ENCODE results near the gene CDC42BPG. TPM values are rescaled to one million over a fixed set of nuclear protein-coding genes. Genes with fewer than 3 reads are reported as not detected.

The CDC42BPG gene
- total and polyA plus RNA-seq, 2 of the 8 experiments (the other 6 are each of a cell fraction or from before 2014, with no cell fraction given): 3.7 to 10.6 TPM

- TF ChIP-seq CHD7 (IDR thresholded peaks at IDR 0.05; ENCODE audit: insufficient replicate concordance, low read length): no peak
- no peak for TF ChIP-seq NANOG (IDR thresholded peaks at IDR 0.05; ENCODE audit: insufficient read depth, low read depth, low read length, poor library complexity, severe bottlenecking)
- TF ChIP-seq ATF3 (IDR thresholded peaks at IDR 0.05; ENCODE audit: insufficient read depth, low read depth, low read length): no peak
- TF ChIP-seq SRF (IDR thresholded peaks at IDR 0.05; ENCODE audit: low read depth, low read length): no peak
Measured at GRCh38 chr11:64786308-64786707, 58.1 kb downstream of the CDC42BPG start (continued).
